IMR-90 (cell line): ENCODE measurements around the gene IL18. TPM values are rescaled to one million over a fixed set of nuclear protein-coding genes. Genes with fewer than 3 reads are reported as not detected.

Experiments
- ATAC-seq: fragments of 200-7000 bp; cut with Tn5 transposase; 2 replicates; pipeline ENCODE4 v1.9.1; 2020; ENCODE audit warnings: low read depth, mild to moderate bottlenecking, moderate library complexity
- BruUV-seq: library from RNA; stranded (reverse); fragments of 400-500 nt; replicated peaks from 2 replicates; lab custom pipeline; 2021; lab: Mats Ljungman, UMichigan
- CTCF ChIA-PET: fragments of 300-600 bp; formaldehyde crosslinking; extraction: SDS; loops from one replicate; lab custom pipeline; 2021; ENCODE audit warnings: antibody characterized with exemption; lab: Yijun Ruan, JAX
- POLR2A ChIA-PET: fragments of 300-600 bp; sonication (Branson Sonifier 250); formaldehyde crosslinking; loops from one replicate; lab custom pipeline; 2022; ENCODE audit warnings: antibody characterized with exemption; ENCODE audit not compliant: unreplicated experiment; lab: Charles Lee
- DNase-seq: peaks from one replicate; pipeline ENCODE4 v3.0.0; 2013
- H2AFZ ChIP-seq: replicated peaks from 2 replicates; pipeline ENCODE3; 2013; ENCODE audit warnings: low read length, mild to moderate bottlenecking; ENCODE audit not compliant: poor library complexity
- H2AK5ac ChIP-seq: 2 replicates; pipeline ENCODE4 v1.6.1; 2013; ENCODE audit warnings: low read depth, low read length, inconsistent platforms
- H2AK9ac ChIP-seq: replicated peaks from 2 replicates; pipeline ENCODE3; 2013; ENCODE audit warnings: mild to moderate bottlenecking, low read depth, low read length, moderate library complexity; ENCODE audit not compliant: poor library complexity
- H2BK120ac ChIP-seq: 2 replicates; pipeline ENCODE4 v1.6.1; 2013; ENCODE audit warnings: low read depth, low read length, inconsistent platforms
- H2BK15ac ChIP-seq: 3 replicates; pipeline ENCODE4 v1.6.1; 2013; ENCODE audit warnings: low read depth, low read length, inconsistent platforms
- H2BK20ac ChIP-seq: 2 replicates; pipeline ENCODE4 v1.6.1; 2013; ENCODE audit warnings: low read depth, mild to moderate bottlenecking, inconsistent platforms, low read length, moderate library complexity
- H2BK5ac ChIP-seq: 2 replicates; pipeline ENCODE4 v1.6.1; 2013; ENCODE audit warnings: mild to moderate bottlenecking, low read depth, low read length, inconsistent platforms; ENCODE audit not compliant: poor library complexity, severe bottlenecking
- H3K14ac ChIP-seq: replicated peaks from 2 replicates; pipeline ENCODE4 v1.6.1; 2013; ENCODE audit warnings: low read depth, low read length, inconsistent platforms
- H3K18ac ChIP-seq: 2 replicates; pipeline ENCODE4 v1.6.1; 2013; ENCODE audit warnings: low read depth, low read length, control low read depth
- H3K23ac ChIP-seq: 2 replicates; pipeline ENCODE4 v1.6.1; 2013; ENCODE audit warnings: low read depth, low read length, inconsistent platforms
- H3K27ac ChIP-seq: 2 replicates; pipeline ENCODE4 v1.5.1; 2013; ENCODE audit warnings: mild to moderate bottlenecking, control low read depth, low read length; ENCODE audit not compliant: insufficient read depth
- H3K27me3 ChIP-seq: 2 replicates; pipeline ENCODE4 v1.6.1; 2013; ENCODE audit warnings: low read length; ENCODE audit not compliant: control insufficient read depth, insufficient read depth
- H3K36me3 ChIP-seq: 2 replicates; pipeline ENCODE4 v1.6.1; 2013; ENCODE audit warnings: low read length, mixed read lengths; ENCODE audit not compliant: control insufficient read depth, insufficient read depth
- H3K4ac ChIP-seq: 2 replicates; pipeline ENCODE4 v1.6.1; 2013; ENCODE audit warnings: low read depth, low read length, inconsistent platforms
- H3K4me1 ChIP-seq: 2 replicates; pipeline ENCODE4 v1.6.1; 2013; ENCODE audit warnings: low read length, mixed read lengths; ENCODE audit not compliant: control insufficient read depth, insufficient read depth
- H3K4me2 ChIP-seq: 2 replicates; pipeline ENCODE4 v1.6.1; 2013; ENCODE audit warnings: low read depth, mild to moderate bottlenecking, control low read depth, low read length, moderate library complexity
- H3K4me3 ChIP-seq: 2 replicates; pipeline ENCODE4 v1.5.1; 2013; ENCODE audit warnings: low read depth, mild to moderate bottlenecking, control low read depth, low read length, moderate library complexity; ENCODE audit not compliant: insufficient read depth
- H3K56ac ChIP-seq: 2 replicates; pipeline ENCODE4 v1.6.1; 2013; ENCODE audit warnings: low read length, inconsistent platforms; ENCODE audit not compliant: insufficient read depth; ENCODE audit errors: extremely low read depth
- H3K79me1 ChIP-seq, 2 experiments: 2 replicates each; pipeline ENCODE4 v1.6.1; 2013; ENCODE audit warnings: low read length in 2 of 2, inconsistent platforms in 1 of 2, low read depth in 1 of 2
- H3K9ac ChIP-seq: 2 replicates; pipeline ENCODE4 v1.6.1; 2013; ENCODE audit warnings: low read depth, low read length, control low read depth
- H3K9me1 ChIP-seq: 2 replicates; pipeline ENCODE4 v1.6.1; 2013; ENCODE audit warnings: low read length, inconsistent platforms; ENCODE audit not compliant: insufficient read depth
- H3K9me3 ChIP-seq: 2 replicates; pipeline ENCODE4 v1.6.1; 2013; ENCODE audit warnings: low read length; ENCODE audit not compliant: control insufficient read depth, insufficient read depth
- H4K20me1 ChIP-seq: 2 replicates; pipeline ENCODE4 v1.6.1; 2013; ENCODE audit warnings: low read length, inconsistent platforms; ENCODE audit not compliant: insufficient read depth
- H4K5ac ChIP-seq: 2 replicates; pipeline ENCODE4 v1.6.1; 2013; ENCODE audit warnings: mild to moderate bottlenecking, low read depth, low read length, control low read depth
- H4K8ac ChIP-seq, 2 experiments: 2 replicates each; pipeline ENCODE4 v1.6.1; 2013; ENCODE audit warnings: low read depth in 2 of 2, low read length in 2 of 2, control low read depth in 1 of 2, inconsistent platforms in 1 of 2
- H4K91ac ChIP-seq: 2 replicates; pipeline ENCODE4 v1.6.1; 2013; ENCODE audit warnings: low read depth, low read length, inconsistent platforms; ENCODE audit not compliant: insufficient read depth
- BHLHE40 ChIP-seq: fragments of 150-350 bp; IDR thresholded peaks from 2 replicates; pipeline ENCODE4 v1.6.1; 2016; ENCODE audit warnings: mild to moderate bottlenecking, low read depth, low read length
- CEBPB ChIP-seq: IDR thresholded peaks from 2 replicates; pipeline ENCODE4 v1.6.1; 2012; ENCODE audit warnings: low read depth, low read length, improper control_type of control experiment
- CHD1 ChIP-seq: IDR thresholded peaks from 2 replicates; pipeline ENCODE4 v1.6.1; 2012; ENCODE audit warnings: low read depth, low read length, improper control_type of control experiment
- FOS ChIP-seq: fragments of 150-350 bp; IDR thresholded peaks from 2 replicates; pipeline ENCODE4 v1.6.1; 2016; ENCODE audit warnings: low read depth, low read length
- MAFK ChIP-seq: IDR thresholded peaks from 2 replicates; pipeline ENCODE4 v1.6.1; 2012; ENCODE audit warnings: low read depth, low read length, improper control_type of control experiment
- MAZ ChIP-seq: IDR thresholded peaks from 2 replicates; pipeline ENCODE4 v1.6.1; 2012; ENCODE audit warnings: low read depth, mild to moderate bottlenecking, low read length, improper control_type of control experiment, moderate library complexity, borderline replicate concordance
- MXI1 ChIP-seq: IDR thresholded peaks from 2 replicates; pipeline ENCODE4 v1.6.1; 2012; ENCODE audit warnings: low read depth, mild to moderate bottlenecking, low read length, moderate library complexity, borderline replicate concordance
- NFE2L2 ChIP-seq: fragments of 150-350 bp; IDR thresholded peaks from 2 replicates; pipeline ENCODE4 v1.6.1; 2016; ENCODE audit warnings: low read depth, mild to moderate bottlenecking, low read length
- POLR2A ChIP-seq: IDR thresholded peaks from 2 replicates; pipeline ENCODE4 v1.6.1; 2012; ENCODE audit warnings: mild to moderate bottlenecking, low read depth, low read length
- RAD21 ChIP-seq: IDR thresholded peaks from 2 replicates; pipeline ENCODE4 v1.6.1; 2012; ENCODE audit warnings: low read length, improper control_type of control experiment
- RCOR1 ChIP-seq: IDR thresholded peaks from 2 replicates; pipeline ENCODE4 v1.6.1; 2012; ENCODE audit warnings: mild to moderate bottlenecking, low read length, improper control_type of control experiment; ENCODE audit not compliant: insufficient replicate concordance
- RFX5 ChIP-seq: IDR thresholded peaks from 2 replicates; pipeline ENCODE4 v1.8.0; 2012; ENCODE audit warnings: low read depth, mild to moderate bottlenecking, low read length, moderate library complexity
- SMC3 ChIP-seq: fragments of 150-350 bp; IDR thresholded peaks from 2 replicates; pipeline ENCODE4 v1.6.1; 2016; ENCODE audit warnings: low read depth, mild to moderate bottlenecking, antibody characterized with exemption, low read length, moderate library complexity
- WGBS, 2 experiments: methylation state at CpG; one replicate each; pipeline versions ENCODE4 v1.1.5 to v1.1.7; 2013; ENCODE audit warnings: missing lambda C conversion rate in 2 of 2; ENCODE audit not compliant: insufficient read length in 1 of 2; ENCODE audit errors: extremely low coverage in 2 of 2; 5-methylcytosine and 5-hydroxymethylcytosine counted together
- dilution Hi-C: fragments of 300-500 bp; cut with HindIII; formaldehyde crosslinking; loops from one replicate; pipeline ENCODE4 v1.14.3; 2018; ENCODE audit warnings: low sequenced_read_pairs; ENCODE audit not compliant: unreplicated experiment
- in situ Hi-C: fragments of 300-500 bp; cut with MboI; formaldehyde crosslinking; loops from 3 replicates; pipeline ENCODE4 v1.14.3; 2019; ENCODE audit warnings: low sequenced_read_pairs, inconsistent platforms, mixed read lengths
- intact Hi-C: fragments of 100-400 bp; cut with micrococcal nuclease; formaldehyde crosslinking; loops from 2 replicates; pipeline ENCODE4 v1.10.0; 2022
- polyA plus RNA-seq, 3 experiments: library from polyadenylated mRNA; depleted of rRNA; stranded (reverse); fragments of >200 nt; gene quantifications; 2 replicates each; pipeline ENCODE4 v1.2.3, GENCODE V29; 2012; ENCODE audit warnings: low replicate concordance in 1 of 3
- total RNA-seq: library from RNA; depleted of rRNA; stranded (reverse); fragments of >200 nt; gene quantifications from 2 replicates; pipeline ENCODE4 v1.2.3, GENCODE V29; 2012
- TF ChIP-seq, protein P1 (sequence below): fragments of 150-350 bp; IDR thresholded peaks from 2 replicates; pipeline ENCODE4 v1.6.1; 2017; ENCODE audit warnings: mild to moderate bottlenecking, antibody characterized with exemption, low read length, low read depth
- TF ChIP-seq, protein P2 (sequence below): conservative IDR thresholded peaks from 2 replicates; pipeline ENCODE4 v1.5.1; 2012; ENCODE audit warnings: mild to moderate bottlenecking, low read depth, low read length, improper control_type of control experiment
- TF ChIP-seq, protein P3 (sequence below): fragments of 150-350 bp; IDR thresholded peaks from 2 replicates; pipeline ENCODE4 v1.6.1; 2016; ENCODE audit warnings: low read depth, mild to moderate bottlenecking, low read length, moderate library complexity, borderline replicate concordance

Gene IL18
- total and polyA plus RNA-seq, 2 of the 4 experiments (the other 2 are of a cell fraction): 0.54 to 0.96 TPM

DNA sequence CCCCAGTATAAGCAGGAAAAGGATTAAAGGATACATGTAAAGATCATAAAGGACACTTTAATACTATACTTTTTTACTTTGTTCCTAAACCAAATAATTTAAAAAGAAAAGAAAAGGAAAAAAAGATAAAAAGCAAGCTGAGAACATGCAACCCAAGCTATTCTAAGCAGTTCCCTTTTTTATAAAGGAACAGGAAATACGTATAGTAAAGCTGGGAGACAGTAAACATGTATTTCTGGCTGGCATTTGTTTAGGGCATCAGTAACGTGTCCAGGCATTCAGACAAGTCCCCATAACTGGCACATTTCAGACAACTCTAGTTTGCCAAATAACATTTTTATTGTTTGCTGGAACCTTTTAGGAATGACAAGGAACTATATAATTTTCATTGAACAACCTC lies 36.4 kb upstream of the IL18 start:
- Histone ChIP-seq H3K23ac (no peak overlapping the region), H3K4me3 (no peak overlapping the region), H2AFZ (no peak overlapping the region), H4K20me1 (no peaks in the 10 kb centered on the region), H4K91ac (no peak overlapping the region), H3K18ac (no peak overlapping the region), H3K4me1 (peaks cover 2% of the 10 kb centered on the region; the same call in 1 of the 2 replicates), H4K5ac (no peak overlapping the region), H2AK5ac (no peak overlapping the region), H3K9ac (no peak overlapping the region), H3K9me3 (no peaks in the 10 kb centered on the region), H2AK9ac (no peak overlapping the region), H3K79me1 (no peaks in the 10 kb centered on the region), H3K56ac (no peak overlapping the region), H2BK15ac (no peak overlapping the region), H3K27ac (no peak overlapping the region), H4K8ac (no peak overlapping the region), H3K9me1 (no peaks in the 10 kb centered on the region; the same call in 1 of the 2 replicates), H2BK20ac (no peak overlapping the region), H2BK5ac (no peak overlapping the region), H3K4me2 (no peak overlapping the region), H3K4ac (no peak overlapping the region), H3K36me3 (no peaks in the 10 kb centered on the region), H3K27me3 (no peaks in the 10 kb centered on the region; the same call in 1 of the 2 replicates), H2BK120ac (no peak overlapping the region), H3K14ac (no peak overlapping the region)
- ATAC-seq: no peak
- no TSS peak for BruUV-seq
- no peak for DNase-seq
- dilution Hi-C loops: no loop called here
- TF ChIP-seq BHLHE40: no peak
- no peak for TF ChIP-seq SMC3
- TF ChIP-seq RAD21: no peak
- no peak for TF ChIP-seq CHD1
- TF ChIP-seq NFE2L2: no peak
- no peak for TF ChIP-seq RFX5
- no peak for TF ChIP-seq CEBPB
- TF ChIP-seq, protein P1, sequence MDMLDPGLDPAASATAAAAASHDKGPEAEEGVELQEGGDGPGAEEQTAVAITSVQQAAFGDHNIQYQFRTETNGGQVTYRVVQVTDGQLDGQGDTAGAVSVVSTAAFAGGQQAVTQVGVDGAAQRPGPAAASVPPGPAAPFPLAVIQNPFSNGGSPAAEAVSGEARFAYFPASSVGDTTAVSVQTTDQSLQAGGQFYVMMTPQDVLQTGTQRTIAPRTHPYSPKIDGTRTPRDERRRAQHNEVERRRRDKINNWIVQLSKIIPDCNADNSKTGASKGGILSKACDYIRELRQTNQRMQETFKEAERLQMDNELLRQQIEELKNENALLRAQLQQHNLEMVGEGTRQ: no peak
- no peak for TF ChIP-seq FOS
- TF ChIP-seq MAFK: no peak
- TF ChIP-seq POLR2A: no peak
- TF ChIP-seq, protein P2, sequence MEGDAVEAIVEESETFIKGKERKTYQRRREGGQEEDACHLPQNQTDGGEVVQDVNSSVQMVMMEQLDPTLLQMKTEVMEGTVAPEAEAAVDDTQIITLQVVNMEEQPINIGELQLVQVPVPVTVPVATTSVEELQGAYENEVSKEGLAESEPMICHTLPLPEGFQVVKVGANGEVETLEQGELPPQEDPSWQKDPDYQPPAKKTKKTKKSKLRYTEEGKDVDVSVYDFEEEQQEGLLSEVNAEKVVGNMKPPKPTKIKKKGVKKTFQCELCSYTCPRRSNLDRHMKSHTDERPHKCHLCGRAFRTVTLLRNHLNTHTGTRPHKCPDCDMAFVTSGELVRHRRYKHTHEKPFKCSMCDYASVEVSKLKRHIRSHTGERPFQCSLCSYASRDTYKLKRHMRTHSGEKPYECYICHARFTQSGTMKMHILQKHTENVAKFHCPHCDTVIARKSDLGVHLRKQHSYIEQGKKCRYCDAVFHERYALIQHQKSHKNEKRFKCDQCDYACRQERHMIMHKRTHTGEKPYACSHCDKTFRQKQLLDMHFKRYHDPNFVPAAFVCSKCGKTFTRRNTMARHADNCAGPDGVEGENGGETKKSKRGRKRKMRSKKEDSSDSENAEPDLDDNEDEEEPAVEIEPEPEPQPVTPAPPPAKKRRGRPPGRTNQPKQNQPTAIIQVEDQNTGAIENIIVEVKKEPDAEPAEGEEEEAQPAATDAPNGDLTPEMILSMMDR: no peak
- no peak for TF ChIP-seq MAZ
- TF ChIP-seq, protein P3, sequence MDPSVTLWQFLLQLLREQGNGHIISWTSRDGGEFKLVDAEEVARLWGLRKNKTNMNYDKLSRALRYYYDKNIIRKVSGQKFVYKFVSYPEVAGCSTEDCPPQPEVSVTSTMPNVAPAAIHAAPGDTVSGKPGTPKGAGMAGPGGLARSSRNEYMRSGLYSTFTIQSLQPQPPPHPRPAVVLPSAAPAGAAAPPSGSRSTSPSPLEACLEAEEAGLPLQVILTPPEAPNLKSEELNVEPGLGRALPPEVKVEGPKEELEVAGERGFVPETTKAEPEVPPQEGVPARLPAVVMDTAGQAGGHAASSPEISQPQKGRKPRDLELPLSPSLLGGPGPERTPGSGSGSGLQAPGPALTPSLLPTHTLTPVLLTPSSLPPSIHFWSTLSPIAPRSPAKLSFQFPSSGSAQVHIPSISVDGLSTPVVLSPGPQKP: no peak
- TF ChIP-seq MXI1: no peak
- no peak for TF ChIP-seq RCOR1
- intact Hi-C loops: no loop called here
- ChIA-PET POLR2A (no interaction called here), CTCF (no interaction called here)
- in situ Hi-C loops: loop anchor here (25.0 kb wide), 1 partner anchor 1337 kb away; no protein-coding TSS in a partner anchor
- no CpG with 5 or more reads among the region's 2 CpGs for WGBS, 2 experiments
